Neural progenitor cell (in vitro differentiated cells): Measurements from ENCODE around the gene CES2.

Experiments
- CTCF ChIP-seq: fragments of 200-600 bp; sonication (generic); IDR thresholded peaks from 2 replicates; pipeline ENCODE4 v1.5.1; 2017; ENCODE audit warnings: antibody characterized with exemption, mild to moderate bottlenecking
- EZH2 ChIP-seq: fragments of 200-600 bp; sonication (generic); IDR thresholded peaks from 2 replicates; pipeline ENCODE4 v1.6.1; 2017; ENCODE audit warnings: antibody characterized with exemption, mild to moderate bottlenecking, moderate library complexity

- TF ChIP-seq EZH2 (no peak), CTCF (no peak)
These were observed 7.7 kb downstream of the CES2 start for GRCh38 chr16:66942981-66943380.
